HG02840 (cell line): ENCODE data around the gene PDE11A.
"Not testable (repeated sequence)": the region's sequence is repeated elsewhere in the genome, so short reads cannot be mapped to it uniquely, and the experiment has no call there.

Source experiments
- ATAC-seq: cut with Tn5 transposase; IDR thresholded peaks from one replicate; pipeline ENCODE4 v1.9.1; 2021; ENCODE audit warnings: mild to moderate bottlenecking, moderate library complexity, moderate number of reproducible peaks; ENCODE audit not compliant: unreplicated experiment, low FRiP score

PDE11A gene

GRCh38 chr2:177830881-177831386 lies 241.6 kb downstream of the PDE11A start:
- ATAC-seq, result no peak

- ATAC-seq, result no peak
Measured at GRCh38 chr2:177828557-177828956, 244.0 kb downstream of the PDE11A start.

- ATAC-seq, result no peak
Measured at GRCh38 chr2:177826897-177827296, 245.7 kb downstream of the PDE11A start.

- no peak for ATAC-seq
Measured at GRCh38 chr2:177822941-177823340, 249.6 kb downstream of the PDE11A start.

GRCh38 chr2:177818412-177818811 lies 254.2 kb downstream of the PDE11A start:
- ATAC-seq, result no peak

- ATAC-seq, result no peak
Measured at GRCh38 chr2:177817300-177817699, 255.3 kb downstream of the PDE11A start.

GRCh38 chr2:177816766-177817165 lies 255.8 kb downstream of the PDE11A start:
- ATAC-seq, result no peak

- ATAC-seq, result no peak
Measured at GRCh38 chr2:177812713-177813396, 259.7 kb downstream of the PDE11A start.

GRCh38 chr2:177810906-177811305 lies 261.7 kb downstream of the PDE11A start:
- no peak for ATAC-seq

- ATAC-seq, result no peak
Measured at GRCh38 chr2:177808984-177809809, 263.4 kb downstream of the PDE11A start.

- ATAC-seq, result no peak
Measured at GRCh38 chr2:177806025-177806424, 266.6 kb downstream of the PDE11A start.

GRCh38 chr2:177799531-177799930 lies 273.0 kb downstream of the PDE11A start:
- ATAC-seq, result no peak

- no peak for ATAC-seq
Measured at GRCh38 chr2:177797808-177798207, 274.8 kb downstream of the PDE11A start.

GRCh38 chr2:177796654-177797415 lies 275.7 kb downstream of the PDE11A start:
- ATAC-seq, result no peak

- no peak for ATAC-seq
Measured at GRCh38 chr2:177796011-177796410, 276.6 kb downstream of the PDE11A start.

- ATAC-seq, result not testable (repeated sequence)
Measured at GRCh38 chr2:177785143-177785542, 287.4 kb downstream of the PDE11A start.

- no peak for ATAC-seq
Measured at GRCh38 chr2:177784745-177785067, 287.9 kb downstream of the PDE11A start.

GRCh38 chr2:177783835-177784744 lies 288.5 kb downstream of the PDE11A start:
- ATAC-seq, result no peak

GRCh38 chr2:177783091-177783490 lies 289.5 kb downstream of the PDE11A start:
- no peak for ATAC-seq

GRCh38 chr2:177782613-177783012 lies 290.0 kb downstream of the PDE11A start:
- no peak for ATAC-seq
